Neuron (in vitro differentiated cells): ENCODE measurements around the gene NSUN5.
"Not testable (repeated sequence)": the region's sequence is repeated elsewhere in the genome, so short reads cannot be mapped to it uniquely, and the experiment has no call there.

Experiments used
- H2AFZ ChIP-seq: one replicate; pipeline ENCODE4 v1.6.1; 2013; ENCODE audit warnings: low read depth, mild to moderate bottlenecking, inconsistent platforms, low read length, moderate library complexity
- H3K27me3 ChIP-seq: one replicate; pipeline ENCODE4 v1.6.1; 2013; ENCODE audit warnings: low read length; ENCODE audit not compliant: insufficient read depth
- H3K36me3 ChIP-seq: one replicate; pipeline ENCODE4 v1.6.1; 2013; ENCODE audit warnings: low read length; ENCODE audit not compliant: insufficient read depth
- H3K4me1 ChIP-seq: one replicate; pipeline ENCODE4 v1.6.1; 2013; ENCODE audit warnings: low read length; ENCODE audit not compliant: insufficient read depth
- H3K4me3 ChIP-seq: 2 replicates; pipeline ENCODE4 v1.5.1; 2013; ENCODE audit warnings: mild to moderate bottlenecking, low read length, moderate library complexity
- H3K9me3 ChIP-seq: one replicate; pipeline ENCODE4 v1.6.1; 2013; ENCODE audit warnings: low read length

The NSUN5 gene

DNA sequence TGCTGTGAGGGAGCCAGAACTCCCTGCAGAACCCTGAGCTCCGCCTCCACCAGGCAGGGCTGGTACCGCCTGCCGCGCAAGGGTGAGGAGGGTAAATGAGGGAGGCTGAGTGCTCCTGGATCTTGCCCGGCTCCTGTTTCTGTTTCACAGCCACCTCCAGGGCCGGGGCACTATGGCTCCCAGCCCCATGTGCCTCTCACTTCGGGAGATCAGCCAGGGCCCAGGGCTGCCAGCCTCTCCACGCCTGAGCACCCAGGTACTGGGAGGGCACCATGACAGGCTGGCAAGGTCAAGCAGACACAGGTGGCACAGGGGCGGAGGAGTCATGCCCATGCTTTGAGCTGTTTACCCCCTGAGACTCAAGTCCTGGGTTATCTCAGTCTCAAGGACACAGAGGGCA, 10.9 kb upstream of the NSUN5 start:
- not testable (repeated sequence) for H3K27me3 ChIP-seq, H3K4me3 ChIP-seq, H2AFZ ChIP-seq, H3K36me3 ChIP-seq, H3K9me3 ChIP-seq, H3K4me1 ChIP-seq

DNA sequence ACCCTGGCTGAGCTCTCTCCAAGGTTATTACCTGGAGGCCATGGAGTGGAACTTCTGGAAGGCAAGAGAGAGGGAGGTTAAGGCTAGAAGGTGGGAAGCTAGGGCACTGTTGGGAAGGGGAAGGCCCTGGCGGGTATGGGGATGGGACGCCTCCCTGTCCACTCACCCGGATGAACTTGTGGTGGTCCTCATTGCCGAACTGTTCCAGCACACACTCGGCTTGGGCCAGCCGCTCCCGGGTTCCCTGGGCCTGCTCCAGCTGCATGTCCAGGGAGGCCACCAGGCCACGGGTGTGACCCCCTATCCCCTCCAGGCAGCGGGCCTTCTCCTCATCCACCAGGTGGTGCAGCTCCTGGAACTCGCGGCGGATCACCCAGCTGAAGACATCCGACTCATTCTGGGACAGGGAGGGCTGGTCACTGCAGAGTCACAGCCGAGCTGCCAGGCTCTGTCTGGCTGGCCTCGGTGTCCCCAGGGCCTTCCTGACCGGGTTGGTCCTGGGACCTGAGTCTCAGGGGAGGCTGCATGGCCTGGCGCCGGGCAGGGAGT, 10.1 kb upstream of the NSUN5 start:
- H3K36me3 ChIP-seq, H3K4me1 ChIP-seq, H3K4me3 ChIP-seq, H3K9me3 ChIP-seq, H3K27me3 ChIP-seq, H2AFZ ChIP-seq: not testable (repeated sequence)

DNA sequence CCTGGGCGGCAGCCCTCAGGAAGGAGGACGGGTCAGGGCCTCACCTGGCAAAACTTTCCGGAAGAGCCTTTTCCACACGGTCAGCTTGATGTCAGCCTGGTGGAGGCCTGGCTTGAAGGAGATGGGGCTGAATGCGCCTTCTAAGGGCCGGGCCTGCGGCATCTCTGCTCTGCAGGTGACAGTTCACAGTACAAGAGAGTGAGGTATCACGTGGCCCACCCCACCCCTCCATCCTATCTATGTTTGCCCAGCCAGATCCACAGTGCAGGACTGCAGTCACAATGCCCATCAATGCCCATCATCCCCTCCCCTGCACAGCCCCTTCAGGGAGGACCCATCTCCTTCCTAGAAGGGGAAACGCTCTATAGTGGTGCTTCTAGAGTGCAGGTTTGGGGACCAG, 7.9 kb upstream of the NSUN5 start:
- Histone ChIP-seq H3K36me3 (no peaks in the 10 kb centered on the region), H3K9me3 (no peaks in the 10 kb centered on the region), H3K27me3 (no peaks in the 10 kb centered on the region), H3K4me1 (no peaks in the 10 kb centered on the region), H2AFZ (no peak overlapping the region), H3K4me3 (no peak overlapping the region)

DNA sequence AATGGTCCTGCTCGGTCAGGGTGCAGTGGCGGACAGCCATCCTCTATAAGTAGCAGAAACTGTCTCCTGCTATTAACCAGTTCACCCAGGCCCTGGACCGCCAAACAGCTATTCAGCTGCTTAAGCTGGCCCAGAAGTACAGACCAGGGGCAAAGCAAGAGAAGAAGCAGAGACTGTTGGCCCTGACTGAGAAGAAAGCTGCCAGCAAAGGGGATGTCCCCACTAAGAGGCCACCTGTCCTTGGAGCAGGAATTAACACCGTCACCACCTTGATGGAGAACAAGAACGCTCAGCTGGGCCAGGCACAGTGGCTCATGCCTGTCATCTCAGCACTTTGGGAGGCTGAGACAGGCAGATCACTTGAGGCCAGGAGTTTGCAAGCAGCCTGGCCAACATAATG, 5.6 kb upstream of the NSUN5 start:
- Histone ChIP-seq H2AFZ (no peak overlapping the region), H3K36me3 (no peaks in the 10 kb centered on the region), H3K27me3 (no peaks in the 10 kb centered on the region), H3K9me3 (no peaks in the 10 kb centered on the region), H3K4me1 (no peaks in the 10 kb centered on the region), H3K4me3 (no peak overlapping the region)

DNA sequence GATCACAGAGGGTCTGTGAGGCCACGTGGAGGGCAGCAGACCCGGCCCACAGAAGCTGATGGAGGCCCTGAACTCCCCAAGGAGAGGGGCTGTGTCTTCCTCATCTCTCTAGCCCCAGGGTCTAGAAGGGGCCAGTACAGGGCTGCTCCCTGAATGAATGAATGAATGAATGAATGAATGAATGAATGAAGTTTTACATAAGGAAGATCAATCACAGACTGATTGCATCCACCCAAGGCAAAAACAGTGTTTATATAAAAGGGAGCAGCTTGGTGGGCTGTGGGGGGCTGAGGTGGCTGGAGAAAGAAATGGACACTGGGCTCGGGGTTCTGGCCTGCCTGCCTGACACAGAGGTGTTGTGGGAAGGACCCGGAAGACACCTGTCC, 4.9 kb upstream of the NSUN5 start:
- no peaks in the 10 kb centered on the region for H3K9me3 ChIP-seq

DNA sequence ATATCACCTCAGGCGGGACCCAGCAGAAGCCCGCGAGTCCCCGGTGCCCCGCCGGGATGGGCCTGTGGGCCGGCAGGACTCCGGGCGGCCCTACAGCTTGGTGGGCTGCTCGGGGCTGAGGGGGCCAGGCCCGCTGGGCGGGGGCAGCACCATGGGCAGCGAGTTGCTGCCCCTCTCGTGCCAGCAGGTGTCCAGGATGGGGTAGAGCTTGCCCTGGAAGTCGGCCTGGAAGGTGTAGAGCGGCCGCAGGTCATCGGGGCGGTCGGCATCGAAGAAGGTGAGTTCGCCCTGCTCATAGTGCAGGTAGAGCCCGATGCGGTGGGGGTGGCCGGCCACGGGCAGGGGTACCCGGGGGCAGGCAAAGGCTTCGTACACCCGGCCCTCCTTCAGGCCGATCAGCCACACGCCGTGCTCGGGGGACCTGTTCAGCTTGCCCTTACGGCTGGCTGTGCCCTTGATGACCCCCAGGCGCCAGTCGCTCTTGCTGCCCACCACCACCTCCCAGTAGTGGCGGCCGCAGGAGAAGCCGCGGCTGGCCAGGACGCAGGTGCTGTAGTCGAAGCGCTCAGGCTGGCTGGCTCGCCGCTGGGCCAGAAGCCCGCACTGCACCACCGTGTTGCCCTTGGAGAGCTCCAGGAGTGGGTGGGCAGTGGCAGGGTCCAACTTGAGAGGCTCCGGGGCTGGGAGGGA, 4.3 kb upstream of the NSUN5 start:
- Histone ChIP-seq H2AFZ (no peak overlapping the region), H3K9me3 (no peaks in the 10 kb centered on the region), H3K4me1 (no peaks in the 10 kb centered on the region), H3K36me3 (no peaks in the 10 kb centered on the region), H3K4me3 (no peak overlapping the region), H3K27me3 (no peaks in the 10 kb centered on the region)

More for the DNA sequence above, 4.9 kb upstream of the NSUN5 start:
- Histone ChIP-seq H3K27me3 (no peaks in the 10 kb centered on the region), H3K36me3 (no peaks in the 10 kb centered on the region), H3K4me1 (no peaks in the 10 kb centered on the region), H3K4me3 (no peak overlapping the region), H2AFZ (no peak overlapping the region)

DNA sequence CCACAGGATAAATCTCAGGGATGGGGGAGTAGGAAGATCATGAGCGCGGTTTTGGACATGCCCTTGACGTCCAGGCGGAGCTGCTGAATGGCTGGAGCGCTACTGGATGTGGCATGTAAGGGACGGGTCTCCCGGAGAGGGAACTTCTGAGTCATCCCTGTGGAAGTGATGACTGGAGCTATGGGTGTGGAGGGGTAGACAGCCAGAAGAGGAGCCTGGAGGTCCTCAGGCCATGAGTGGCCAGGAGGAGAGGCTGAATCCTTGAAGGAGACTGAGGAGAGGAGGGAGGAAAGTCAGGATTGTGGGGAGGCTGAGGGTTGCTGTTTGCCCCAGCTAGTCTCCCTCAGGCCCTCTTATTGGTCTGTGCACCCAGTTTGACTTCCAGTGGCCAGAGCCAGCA, 2.8 kb upstream of the NSUN5 start:
- H3K4me3 ChIP-seq, H3K36me3 ChIP-seq, H2AFZ ChIP-seq, H3K27me3 ChIP-seq, H3K4me1 ChIP-seq, H3K9me3 ChIP-seq: not testable (repeated sequence)

DNA sequence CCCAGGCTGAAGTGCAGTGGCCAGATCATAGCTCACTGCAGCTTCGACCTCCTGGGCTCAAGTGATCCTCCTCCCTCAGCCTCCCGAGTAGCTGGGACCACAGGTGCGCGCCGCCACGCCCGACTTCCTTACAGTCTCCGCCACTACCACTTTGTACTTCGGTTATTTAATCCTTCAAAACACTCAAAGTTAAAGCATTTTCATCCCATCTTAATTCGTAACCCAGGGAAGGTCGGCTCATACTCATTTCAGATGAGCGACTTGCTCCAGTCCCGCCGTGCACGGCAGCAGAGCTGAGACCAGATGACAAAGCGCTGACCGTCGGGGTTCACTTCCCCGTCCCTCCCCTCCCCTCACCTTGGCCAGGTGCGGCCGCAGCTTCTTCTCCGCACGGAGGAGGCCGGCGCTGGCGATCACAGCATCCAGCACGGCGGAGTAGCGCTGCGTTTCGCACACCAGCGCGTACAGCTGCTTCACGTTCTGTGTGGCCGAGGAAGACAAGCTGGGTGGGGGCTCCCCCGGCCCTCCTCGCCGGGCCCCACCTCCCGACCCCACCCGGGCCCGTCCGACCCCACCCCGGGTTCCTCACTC, 457 bp downstream of the NSUN5 start:
- Histone ChIP-seq H2AFZ (peak overlapping the region; percentile 76), H3K9me3 (no peaks in the 10 kb centered on the region), H3K4me3 (peak overlapping the region; percentile 64), H3K4me1 (peaks cover 6% of the 10 kb centered on the region), H3K36me3 (peaks cover 27% of the 10 kb centered on the region), H3K27me3 (no peaks in the 10 kb centered on the region)

DNA sequence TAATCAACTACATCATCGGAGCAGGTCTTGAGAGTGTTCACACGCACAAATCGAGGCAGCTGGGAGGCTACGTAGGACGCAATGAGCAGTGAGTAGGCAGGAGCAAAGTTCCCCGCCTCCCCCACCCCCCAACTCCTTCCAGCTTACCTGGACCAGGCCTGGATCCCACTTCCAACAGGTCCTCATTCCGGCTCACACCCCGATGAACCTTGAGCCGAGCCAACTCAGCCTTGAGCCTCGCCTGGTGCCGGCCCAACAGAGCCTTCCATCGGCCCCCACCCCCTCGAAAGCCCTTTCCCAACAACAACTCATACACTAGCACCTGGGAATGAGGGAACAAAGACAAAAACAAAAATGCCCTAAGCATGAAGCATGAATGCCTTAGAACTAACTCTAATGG, 1.2 kb downstream of the NSUN5 start:
- Histone ChIP-seq H3K4me3 (peak overlapping the region; percentile 64), H3K27me3 (no peaks in the 10 kb centered on the region), H3K9me3 (no peaks in the 10 kb centered on the region), H3K4me1 (peaks cover 6% of the 10 kb centered on the region), H2AFZ (no peak overlapping the region), H3K36me3 (peaks cover 31% of the 10 kb centered on the region)

DNA sequence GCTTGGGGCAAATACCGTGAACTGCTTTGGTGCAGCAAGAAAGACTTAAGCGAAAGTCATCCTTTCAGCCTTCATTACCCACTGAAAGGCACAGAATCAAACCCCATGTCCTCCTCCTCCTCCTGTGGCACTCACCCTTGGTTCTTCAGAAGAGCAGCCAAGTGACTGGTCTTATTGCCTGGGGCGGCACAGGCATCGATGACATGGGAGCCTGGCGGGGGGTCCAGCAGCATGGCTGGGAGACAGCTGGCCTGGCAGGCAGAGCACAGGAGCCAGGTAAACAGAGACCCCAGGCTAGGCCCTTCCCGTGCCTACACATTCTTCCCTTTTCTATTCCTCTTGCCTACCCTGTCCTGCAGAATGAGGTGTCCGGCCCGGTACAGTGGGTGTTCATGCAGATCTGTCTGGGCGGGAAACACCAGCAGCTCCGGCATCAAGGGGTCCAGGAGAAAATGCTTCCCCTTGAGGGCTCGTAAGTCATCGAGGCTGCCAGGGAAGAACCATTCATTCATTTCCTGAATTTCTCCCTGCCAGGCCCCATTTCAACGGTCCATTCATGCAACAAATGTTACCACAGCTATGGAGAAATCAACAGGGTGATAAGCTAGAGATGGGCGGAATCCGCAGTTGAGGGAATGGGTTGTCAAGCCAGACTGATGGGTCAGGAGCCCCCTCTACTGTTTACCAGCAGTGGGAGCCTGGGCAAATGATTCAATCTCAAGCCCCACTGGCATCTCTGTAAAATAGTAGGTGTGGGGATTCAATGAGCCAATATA, 3.8 kb downstream of the NSUN5 start:
- not testable (repeated sequence) for H3K4me1 ChIP-seq, H3K4me3 ChIP-seq, H2AFZ ChIP-seq, H3K27me3 ChIP-seq, H3K9me3 ChIP-seq
- H3K36me3 ChIP-seq = peaks cover 31% of the 10 kb centered on the region

DNA sequence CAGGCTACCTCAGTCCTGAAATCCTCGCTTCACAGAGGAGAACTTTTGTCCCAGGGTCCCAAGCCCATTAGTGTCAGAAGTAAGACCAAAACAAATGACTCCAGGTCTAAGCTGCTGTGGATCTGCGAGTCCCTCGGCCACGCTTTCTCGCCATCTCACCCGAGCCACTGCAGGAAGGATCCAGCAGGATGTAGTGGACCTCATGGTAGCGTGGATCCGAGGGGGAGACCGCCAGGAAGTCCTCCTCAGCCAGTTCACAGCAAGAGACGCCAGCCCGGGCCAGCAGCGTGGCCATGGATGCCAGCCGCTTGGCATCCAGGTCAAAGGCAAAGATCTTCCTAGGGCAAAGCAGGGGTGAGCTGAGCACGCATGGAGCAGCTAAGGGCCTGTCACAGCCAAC, 4.6 kb downstream of the NSUN5 start:
- no peak overlapping the region for H2AFZ ChIP-seq
- H3K4me1 ChIP-seq = peaks cover 6% of the 10 kb centered on the region
- H3K27me3 ChIP-seq = no peaks in the 10 kb centered on the region
- H3K36me3 ChIP-seq = peaks cover 31% of the 10 kb centered on the region
- H3K4me3 ChIP-seq = no peak overlapping the region
- H3K9me3 ChIP-seq = no peaks in the 10 kb centered on the region

DNA sequence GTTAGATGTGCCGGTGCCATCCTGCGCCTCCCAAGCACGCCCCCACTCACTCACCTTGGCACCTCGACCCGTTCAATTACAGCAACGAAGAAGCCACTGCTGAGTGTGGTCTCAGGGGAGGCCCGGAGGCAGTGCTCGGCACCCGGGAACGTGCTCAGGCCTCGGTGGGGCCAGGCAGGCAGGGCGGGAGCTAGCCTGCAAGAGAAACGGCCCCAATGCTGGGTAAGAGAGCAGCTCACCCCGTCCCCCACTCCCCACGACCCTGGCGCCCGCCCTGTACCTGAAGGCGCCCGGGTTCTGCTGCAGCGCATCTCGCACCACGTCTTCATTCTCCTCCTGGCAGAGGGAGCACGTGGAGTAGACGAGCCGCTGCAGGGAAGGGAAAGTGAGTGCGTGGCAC, 5.1 kb downstream of the NSUN5 start:
- H3K4me1 ChIP-seq = peaks cover 6% of the 10 kb centered on the region
- H3K36me3 ChIP-seq = peaks cover 31% of the 10 kb centered on the region
- H3K9me3 ChIP-seq = no peaks in the 10 kb centered on the region
- H3K4me3 ChIP-seq = no peak overlapping the region
- no peaks in the 10 kb centered on the region for H3K27me3 ChIP-seq
- no peak overlapping the region for H2AFZ ChIP-seq

DNA sequence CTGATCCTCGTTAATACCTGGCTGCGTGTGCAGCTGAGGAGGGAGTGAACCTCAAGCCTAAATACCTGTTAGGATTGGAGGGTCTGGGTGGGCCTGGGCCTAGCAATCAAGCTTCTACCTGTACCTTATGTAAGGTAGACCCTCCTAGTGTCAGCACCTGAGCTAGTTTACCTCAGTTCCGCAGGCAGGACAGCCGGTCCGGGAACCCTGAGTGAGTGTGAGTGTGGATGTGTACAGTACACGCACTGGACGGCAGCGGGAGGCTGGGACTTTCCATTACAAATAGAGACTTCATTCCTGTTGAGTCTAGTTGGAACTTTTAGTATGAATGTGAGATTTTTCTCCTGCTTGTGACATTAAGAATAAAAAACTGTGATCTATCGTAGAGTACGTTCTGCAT, 5.8 kb downstream of the NSUN5 start:
- peaks cover 31% of the 10 kb centered on the region for H3K36me3 ChIP-seq
- not testable (repeated sequence) for H3K4me1 ChIP-seq, H3K27me3 ChIP-seq, H3K9me3 ChIP-seq, H2AFZ ChIP-seq, H3K4me3 ChIP-seq
